Epidermal melanocyte (primary cell): ENCODE measurements around the gene ZFYVE16.
"Not testable (repeated sequence)": the region's sequence is repeated elsewhere in the genome, so short reads cannot be mapped to it uniquely, and the experiment has no call there.

Experiments used
- DNase-seq: peaks from one replicate; pipeline ENCODE4 v3.0.0; 2011; ENCODE audit warnings: low spot score; ENCODE audit not compliant: insufficient read length

ZFYVE16 gene

DNA sequence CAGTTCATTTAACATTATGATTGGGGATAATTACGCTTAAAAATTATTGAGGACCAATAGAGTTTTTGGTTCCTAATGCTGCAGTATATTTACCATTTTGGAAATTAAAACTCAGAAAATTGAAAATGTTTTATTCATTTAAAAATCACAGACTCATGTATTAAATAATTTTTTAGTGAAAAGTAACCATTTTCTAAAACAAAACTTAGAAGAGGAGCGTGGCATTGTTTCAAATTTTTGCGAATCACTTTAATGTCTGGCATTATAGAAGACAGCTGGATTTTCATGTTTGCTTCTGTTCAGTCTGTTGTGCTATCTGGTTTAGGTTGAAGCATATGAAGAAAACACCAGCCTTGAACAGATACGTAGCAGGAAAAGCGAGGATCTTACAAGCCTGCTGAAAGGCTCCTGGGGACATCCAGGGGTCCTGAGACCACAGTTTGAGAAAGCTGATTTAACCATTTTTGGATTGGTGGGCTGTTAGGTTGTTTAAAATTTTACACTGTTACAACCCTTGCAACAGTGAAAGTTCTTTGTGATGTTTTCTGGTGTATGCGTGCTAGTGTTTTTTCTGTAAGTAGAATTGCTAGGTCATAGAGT is 1.6 kb downstream of the ZFYVE16 start:
- no peak for DNase-seq

DNA sequence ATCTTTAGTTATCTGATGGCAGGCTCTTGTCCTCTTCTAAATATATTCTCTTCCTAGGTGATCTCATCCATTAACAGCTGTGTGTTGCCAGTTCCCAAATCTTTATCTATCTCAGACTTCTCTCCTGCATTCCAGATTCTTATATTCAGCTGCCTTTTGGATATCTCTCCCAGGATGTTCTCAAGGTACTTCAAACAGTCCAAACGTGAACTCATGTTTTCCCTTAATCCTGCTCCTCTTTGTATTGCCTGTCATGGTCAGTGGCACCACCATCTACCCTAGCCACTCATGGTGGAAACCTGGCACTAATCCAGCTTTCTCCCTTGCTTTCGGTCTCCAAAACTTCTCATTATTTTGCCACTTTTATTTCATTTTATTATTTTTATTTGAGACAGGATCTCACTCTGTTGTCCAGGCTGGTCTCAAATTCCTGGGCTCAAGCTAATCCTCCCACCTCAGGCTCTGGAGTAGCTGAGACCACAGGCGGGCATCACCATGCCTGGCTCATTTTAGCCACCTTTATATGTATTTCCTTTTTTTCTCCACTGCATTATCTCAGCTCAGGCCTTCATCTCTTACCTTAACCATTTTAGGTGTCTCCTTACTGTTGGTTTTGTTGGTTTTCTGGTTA is 3.8 kb downstream of the ZFYVE16 start:
- no peak for DNase-seq

- no peak for DNase-seq
Measured at GRCh38 chr5:80414113-80414512, 6.2 kb downstream of the ZFYVE16 start.

- no peak for DNase-seq
Measured at GRCh38 chr5:80417973-80418372, 10.1 kb downstream of the ZFYVE16 start.

GRCh38 chr5:80424365-80424764 is 16.5 kb downstream of the ZFYVE16 start:
- DNase-seq: not testable (repeated sequence)

DNA sequence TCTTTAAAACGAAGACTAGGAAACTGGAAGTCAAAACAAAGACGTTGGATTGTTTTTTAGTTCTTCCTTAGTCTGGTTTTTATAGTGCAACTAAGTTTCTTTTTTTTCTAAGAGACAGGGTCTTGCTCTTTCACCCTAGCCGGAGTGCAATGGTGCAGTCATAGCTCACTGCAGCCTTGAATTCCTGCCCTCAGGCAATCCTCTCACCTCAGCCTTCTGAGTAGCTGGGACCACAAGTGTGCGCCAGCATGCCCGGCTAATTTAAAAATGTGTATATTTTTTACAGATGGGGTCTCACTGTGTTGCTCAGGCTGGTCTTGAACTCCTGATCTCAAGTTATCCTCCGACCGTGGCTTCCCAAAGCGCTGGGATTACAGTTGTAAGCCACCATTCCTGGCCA is 27.6 kb downstream of the ZFYVE16 start:
- no peak for DNase-seq

DNA sequence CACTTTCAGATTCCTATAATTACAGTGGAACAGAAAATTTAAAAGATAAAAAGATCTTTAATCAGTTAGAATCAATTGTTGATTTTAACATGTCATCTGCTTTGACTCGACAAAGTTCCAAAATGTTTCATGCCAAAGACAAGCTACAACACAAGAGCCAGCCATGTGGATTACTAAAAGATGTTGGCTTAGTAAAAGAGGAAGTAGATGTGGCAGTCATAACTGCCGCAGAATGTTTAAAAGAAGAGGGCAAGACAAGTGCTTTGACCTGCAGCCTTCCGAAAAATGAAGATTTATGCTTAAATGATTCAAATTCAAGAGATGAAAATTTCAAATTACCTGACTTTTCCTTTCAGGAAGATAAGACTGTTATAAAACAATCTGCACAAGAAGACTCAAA is 29.5 kb downstream of the ZFYVE16 start:
- DNase-seq: no peak

DNA sequence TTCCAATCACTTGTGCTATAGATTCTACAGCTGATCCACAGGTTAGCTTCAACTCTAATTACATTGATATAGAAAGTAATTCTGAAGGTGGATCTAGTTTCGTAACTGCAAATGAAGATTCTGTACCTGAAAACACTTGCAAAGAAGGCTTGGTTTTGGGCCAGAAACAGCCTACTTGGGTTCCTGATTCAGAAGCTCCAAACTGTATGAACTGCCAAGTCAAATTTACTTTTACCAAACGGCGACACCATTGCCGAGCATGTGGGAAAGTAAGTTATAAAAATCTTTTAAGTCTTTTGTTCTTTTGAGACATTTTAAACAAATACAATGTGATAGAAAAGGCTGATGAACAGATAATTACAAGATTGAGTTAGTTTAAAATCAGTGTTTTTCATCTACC is 30.9 kb downstream of the ZFYVE16 start:
- DNase-seq: no peak

GRCh38 chr5:80439213-80439612 is 31.3 kb downstream of the ZFYVE16 start:
- DNase-seq: no peak

GRCh38 chr5:80442742-80443141 is 34.9 kb downstream of the ZFYVE16 start:
- no peak for DNase-seq

- no peak for DNase-seq
Measured at GRCh38 chr5:80453366-80453765, 45.5 kb downstream of the ZFYVE16 start.

DNA sequence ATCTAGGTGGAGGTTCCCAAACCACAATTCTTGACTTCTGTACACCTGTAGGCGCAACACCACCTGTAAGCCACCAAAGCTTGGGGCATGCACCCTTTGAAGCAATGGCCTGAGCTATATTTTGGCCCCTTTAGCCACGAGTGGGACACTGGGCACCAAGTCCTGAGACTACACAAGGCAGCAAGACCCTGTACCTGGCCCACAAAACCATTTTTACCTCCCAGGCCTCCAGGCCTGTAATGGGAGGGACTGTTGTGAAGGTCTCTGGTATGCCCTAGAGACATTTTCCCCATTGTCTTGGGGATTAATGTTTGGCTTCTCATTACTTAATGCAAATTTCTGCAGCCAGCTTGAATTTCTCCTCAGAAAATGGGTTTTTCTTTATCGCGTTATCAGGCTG is 55.4 kb downstream of the ZFYVE16 start:
- no peak for DNase-seq

- DNase-seq: no peak
Measured at GRCh38 chr5:80466669-80467485, 59.0 kb downstream of the ZFYVE16 start.

DNA sequence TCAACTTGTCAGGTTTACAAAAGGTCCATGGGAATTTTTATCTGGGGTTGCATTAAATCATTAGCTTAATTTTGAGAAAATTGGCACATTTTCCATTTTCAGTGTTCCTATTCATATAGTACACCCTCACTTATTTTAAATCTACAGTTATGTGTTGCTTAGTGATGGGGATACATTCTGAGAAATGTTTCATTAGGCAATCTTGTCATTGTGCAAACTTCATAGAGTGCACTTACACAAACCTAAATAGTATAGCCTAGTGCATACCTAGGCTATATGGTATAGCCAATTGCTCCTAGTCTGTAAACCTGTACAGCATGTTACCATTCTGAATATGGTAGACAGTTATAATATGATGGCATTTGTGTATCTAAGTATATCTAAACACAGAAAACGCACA is 60.3 kb downstream of the ZFYVE16 start:
- no peak for DNase-seq

DNA sequence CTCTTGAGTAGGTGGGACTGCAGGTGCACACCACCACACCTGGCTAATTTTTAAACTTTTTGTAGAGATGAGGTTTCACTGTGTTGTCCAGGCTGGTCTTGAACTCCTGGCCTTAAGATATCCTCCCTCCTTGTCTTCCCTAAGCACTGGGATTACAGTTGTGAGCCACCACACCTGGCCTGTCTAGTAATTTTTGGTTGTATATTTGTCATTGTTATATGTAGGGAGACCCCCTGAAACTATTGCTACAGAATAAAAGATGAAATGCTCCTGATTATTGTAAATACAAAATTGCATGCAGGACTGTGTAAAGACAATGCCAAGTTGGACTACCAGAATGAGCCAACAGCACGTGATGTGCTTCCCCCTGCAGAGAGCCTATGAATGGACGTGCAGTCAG is 62.8 kb downstream of the ZFYVE16 start:
- not testable (repeated sequence) for DNase-seq

GRCh38 chr5:80474929-80475328 is 67.1 kb downstream of the ZFYVE16 start:
- DNase-seq: no peak

DNA sequence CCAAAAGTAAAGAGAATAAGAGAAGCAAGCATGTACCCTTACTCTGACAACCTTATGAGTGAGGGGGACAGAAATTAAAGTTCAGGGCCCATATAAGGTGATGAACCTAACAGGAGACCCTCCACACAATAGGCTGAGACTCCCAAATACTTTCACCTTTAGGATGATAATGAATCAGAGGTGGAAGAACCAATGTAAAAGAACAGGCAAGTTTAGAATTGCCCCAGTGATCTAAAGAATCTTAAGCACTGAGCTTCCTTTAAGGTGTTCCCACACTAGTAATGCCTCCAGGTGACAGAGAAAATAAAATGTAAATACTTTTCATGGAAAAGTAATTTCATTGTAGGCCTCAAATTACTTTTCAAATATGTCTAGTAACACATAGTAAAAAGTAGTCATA is 71.8 kb downstream of the ZFYVE16 start:
- no peak for DNase-seq

GRCh38 chr5:80480354-80480753 is 72.5 kb downstream of the ZFYVE16 start:
- no peak for DNase-seq

DNA sequence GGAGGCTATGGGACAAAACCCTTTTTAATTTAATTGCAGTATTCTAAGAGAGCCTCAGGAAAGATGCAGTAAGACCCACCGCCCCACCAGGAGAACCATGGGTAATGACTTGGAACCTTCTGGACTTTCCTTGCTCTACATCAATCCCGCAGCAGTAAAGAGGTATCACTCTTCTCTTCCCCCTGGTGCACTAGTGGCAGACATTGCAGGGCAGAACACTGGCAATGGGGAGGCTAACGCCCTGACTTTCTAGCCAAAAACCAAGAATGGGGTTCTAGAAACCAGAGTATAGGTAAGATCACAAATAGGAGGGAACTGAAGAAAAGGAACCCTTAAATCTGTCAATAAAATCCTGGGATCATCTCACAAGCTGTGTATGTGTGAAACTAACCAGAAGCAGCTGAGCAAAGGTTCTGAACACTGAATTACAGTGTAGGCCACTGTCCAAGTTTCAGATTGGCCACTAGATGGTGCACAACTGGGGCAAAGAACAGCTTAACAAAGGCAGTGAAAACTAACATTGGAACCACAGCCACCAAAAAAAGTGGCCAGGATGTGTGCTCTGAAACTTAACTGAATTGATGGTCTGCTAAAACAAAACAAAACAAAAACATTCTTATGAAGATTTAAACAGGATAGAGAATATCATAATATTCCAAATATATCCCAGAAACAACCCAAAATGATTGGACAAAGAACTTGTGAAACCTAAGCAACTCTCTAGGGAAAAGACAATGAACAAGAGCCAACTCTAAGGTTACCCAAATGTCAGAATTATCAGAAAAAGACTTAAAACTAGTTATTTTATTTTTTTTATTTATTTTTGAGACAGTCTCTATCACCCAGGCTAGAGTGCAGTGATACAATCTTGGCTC is 73.4 kb downstream of the ZFYVE16 start:
- no peak for DNase-seq

DNA sequence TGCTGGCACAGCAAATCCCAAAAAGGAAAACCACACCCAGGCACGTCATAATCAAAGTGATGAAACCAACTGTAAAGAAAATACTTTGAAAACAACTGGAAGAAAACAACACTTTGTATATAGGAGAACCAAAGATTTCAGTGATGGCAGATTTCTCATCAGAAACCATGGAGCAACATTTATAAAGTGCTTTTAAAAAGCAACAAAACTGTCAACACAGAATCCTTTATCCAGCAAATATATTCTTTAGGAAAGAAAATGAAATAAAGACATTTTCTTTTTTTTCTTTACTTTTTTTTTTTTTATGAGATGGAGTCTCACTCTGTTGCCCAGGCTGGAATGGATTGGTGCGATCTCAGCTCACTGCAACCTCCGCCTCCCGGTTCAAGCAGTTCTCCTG is 74.7 kb downstream of the ZFYVE16 start:
- no peak for DNase-seq

- no peak for DNase-seq
Measured at GRCh38 chr5:80483636-80484232, 75.9 kb downstream of the ZFYVE16 start.
